NCI-H2196 (cell line): Measurements from ENCODE around the gene GNG3.
"Not testable (repeated sequence)": the region's sequence is repeated elsewhere in the genome, so short reads cannot be mapped to it uniquely, and the experiment has no call there.

Experiments
- DNase-seq: peaks from one replicate; lab custom pipeline; 2025; ENCODE audit not compliant: unreplicated experiment; lab: John Stamatoyannopoulos, UW

Gene GNG3

DNA sequence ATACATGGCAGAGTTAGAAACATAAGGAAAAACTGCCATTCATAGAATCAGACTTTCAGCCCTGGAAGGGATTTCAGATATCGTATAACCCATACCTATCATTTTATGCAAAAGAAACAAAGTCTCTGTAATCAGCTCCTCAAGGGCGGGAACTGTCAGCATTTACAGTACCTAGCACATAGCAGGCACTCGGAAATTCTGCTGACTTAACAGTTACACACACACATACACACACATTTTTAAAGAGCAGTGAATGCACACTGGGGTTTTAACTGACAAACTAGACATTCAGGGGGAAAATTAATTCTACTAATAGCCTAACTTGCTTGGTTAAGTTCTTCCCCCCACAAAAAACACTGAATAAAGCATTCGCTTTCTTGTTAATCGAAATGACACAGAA is 8.7 kb downstream of the GNG3 start:
- DNase-seq: no peak

GRCh38 chr11:62716816-62717215 is 9.3 kb downstream of the GNG3 start:
- no peak for DNase-seq

DNA sequence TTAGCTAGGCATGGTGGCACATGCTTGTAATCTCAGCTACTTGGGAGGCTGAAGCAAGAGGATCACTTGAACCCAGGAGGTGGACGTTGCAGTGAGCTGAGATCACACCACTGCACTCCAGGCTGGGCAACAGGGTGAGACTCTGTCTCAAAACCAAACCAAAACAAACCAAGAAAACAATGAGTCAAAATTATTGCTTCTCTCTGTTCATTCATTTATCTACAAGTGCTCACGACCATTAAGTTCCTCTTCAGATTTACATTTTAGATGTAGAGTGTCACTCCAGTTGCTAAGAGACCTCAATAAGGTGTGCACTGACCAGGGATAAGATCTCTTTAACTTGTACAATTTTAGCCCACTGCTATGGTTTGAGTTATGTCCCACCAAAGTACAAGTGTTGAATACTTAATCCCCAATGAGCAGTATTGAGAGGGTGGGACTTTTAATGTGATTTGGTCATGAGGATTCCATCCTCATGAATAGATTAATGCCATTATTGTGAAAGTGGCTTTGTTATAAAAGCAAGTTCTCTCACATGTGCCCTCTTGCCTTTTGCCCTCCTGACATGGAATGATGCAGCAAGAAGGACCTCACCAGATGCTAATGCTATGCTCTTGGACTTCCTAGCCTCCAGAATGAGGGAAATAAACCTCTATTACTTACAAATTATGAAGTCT is 12.0 kb downstream of the GNG3 start:
- DNase-seq: no peak

- no peak for DNase-seq
Measured at GRCh38 chr11:62721994-62722393, 14.5 kb downstream of the GNG3 start.

DNA sequence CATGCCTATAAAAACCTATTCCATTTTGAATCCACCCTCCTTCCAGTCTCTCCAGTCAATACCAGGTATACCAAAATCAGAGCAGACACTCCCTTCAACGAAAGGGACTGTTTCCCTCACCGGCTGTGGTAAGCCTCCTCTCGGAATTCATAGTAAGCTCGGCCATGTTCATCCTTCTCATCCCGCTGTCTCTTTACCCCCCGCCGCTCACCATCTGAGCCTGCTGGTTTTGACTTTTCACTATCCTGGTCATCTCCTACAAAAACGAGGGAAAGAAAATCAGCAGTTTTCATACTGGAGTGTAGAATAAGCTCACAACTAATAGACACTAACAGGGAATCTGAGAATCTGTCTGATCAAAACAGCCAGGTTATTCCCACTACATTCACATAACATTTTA is 16.7 kb downstream of the GNG3 start:
- DNase-seq: no peak

- no peak for DNase-seq
Measured at GRCh38 chr11:62725646-62726045, 18.2 kb downstream of the GNG3 start.

- peak; percentile 25 for DNase-seq
Measured at GRCh38 chr11:62726156-62726914, 18.9 kb downstream of the GNG3 start.

GRCh38 chr11:62726915-62727164 is 19.4 kb downstream of the GNG3 start:
- DNase-seq: no peak

DNA sequence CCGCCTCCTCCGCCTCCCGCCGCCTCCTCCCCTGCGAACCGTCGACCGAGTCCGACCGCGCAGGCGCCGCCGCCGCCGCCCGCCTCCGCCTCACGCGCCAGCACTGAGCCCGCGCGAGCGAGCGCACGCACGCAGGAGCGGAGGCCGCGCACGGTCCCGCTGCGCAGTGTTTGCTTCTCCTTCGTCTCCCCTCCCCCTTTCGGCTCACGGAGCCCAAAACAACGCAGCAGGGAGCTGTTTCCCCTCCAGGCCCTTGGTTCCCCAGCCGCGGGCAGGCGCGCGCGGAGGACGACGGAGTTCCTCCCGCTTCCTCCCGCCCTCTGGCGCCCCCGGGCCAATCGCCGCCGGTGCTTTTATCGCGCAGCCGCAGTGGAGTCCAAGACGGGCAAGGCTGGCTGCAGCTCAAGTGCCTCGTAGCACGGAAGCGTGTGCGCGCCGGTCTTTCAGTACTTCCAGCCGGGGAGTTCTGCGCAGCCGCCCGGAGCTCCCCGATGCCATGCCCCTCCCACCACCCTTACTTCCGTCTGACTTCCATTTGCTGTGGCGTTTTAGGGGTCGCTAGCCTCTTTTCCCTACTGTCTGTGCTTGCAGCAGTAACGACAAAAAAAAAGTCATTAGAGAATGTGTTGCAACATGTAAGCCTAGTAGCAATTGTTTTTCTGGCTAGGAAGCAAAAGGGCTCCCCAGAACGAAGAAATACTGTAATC is 19.8 kb downstream of the GNG3 start, which contains the start of gene HNRNPUL2:
Gene HNRNPUL2 (minus strand): TSS at position 293 of the 707 bp plus-strand sequence. CDS start 301 bp downstream, outside the sequence.
- DNase-seq: peak; percentile 99

- DNase-seq: peak; percentile 97
Measured at GRCh38 chr11:62727872-62728170, 20.3 kb downstream of the GNG3 start.

- DNase-seq: peak; percentile 76
Measured at GRCh38 chr11:62728171-62728988, 20.9 kb downstream of the GNG3 start, which contains the start of gene TTC9C. Gene TTC9C, plus strand, starts transcription at chr11:62728486. Its CDS starts 363 bp downstream, at chr11:62728849.

DNA sequence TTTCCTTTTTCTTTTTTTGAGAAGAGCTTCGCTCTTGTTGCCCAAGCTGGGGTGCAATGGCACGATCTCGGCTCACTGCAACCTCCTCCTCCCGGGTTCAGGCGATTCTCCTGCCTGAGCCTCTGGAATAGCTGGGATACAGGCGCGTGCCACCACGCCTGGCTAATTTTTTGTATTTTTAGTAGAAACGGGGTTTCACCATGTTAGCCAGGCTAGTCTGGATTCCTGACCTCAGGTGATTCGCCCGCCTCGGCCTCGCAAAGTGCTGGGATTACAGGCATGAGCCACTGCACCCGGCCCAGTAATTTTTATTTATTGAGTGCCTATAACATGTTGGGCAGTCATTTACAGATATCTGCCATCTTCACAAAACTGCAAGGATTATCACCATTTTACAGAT is 22.6 kb downstream of the GNG3 start:
- not testable (repeated sequence) for DNase-seq

DNA sequence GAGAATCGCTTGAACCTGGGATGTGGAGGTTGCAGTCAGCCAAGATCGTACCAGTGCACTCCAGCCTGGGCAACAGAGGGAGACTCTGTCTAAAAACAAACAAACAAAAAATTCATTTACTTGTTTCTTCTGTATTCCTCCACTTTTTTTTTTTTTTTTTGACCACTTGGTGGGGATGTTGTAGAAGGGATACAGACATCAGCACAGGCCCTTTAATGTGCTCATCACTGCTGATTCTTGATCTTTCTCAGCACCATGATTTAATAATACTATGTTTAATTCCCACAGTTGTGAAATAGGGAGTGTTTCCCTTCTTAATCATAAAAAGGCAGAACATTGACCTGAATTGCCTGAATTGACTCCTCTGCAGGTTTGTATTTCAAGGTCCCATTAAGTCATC is 25.4 kb downstream of the GNG3 start:
- peak; percentile 11 for DNase-seq

DNA sequence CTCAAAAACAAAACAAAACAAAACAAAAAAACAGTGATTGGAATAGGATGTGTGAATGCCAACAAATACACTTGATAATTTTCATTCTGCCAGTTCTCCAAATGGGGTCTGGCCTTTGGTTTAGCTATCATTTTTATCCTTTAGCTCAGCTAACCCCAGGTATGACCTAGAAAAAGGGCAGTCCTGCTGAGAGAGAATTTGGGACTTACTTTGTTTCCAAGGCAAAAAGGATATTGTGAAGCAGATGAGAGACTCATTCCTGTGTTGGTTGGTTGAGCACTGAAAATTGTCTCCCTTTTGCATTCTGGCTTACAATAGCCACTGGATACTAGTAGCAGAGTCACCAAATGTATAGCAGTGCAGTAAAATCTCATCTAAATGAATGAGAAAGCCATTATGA is 29.7 kb downstream of the GNG3 start:
- no peak for DNase-seq

DNA sequence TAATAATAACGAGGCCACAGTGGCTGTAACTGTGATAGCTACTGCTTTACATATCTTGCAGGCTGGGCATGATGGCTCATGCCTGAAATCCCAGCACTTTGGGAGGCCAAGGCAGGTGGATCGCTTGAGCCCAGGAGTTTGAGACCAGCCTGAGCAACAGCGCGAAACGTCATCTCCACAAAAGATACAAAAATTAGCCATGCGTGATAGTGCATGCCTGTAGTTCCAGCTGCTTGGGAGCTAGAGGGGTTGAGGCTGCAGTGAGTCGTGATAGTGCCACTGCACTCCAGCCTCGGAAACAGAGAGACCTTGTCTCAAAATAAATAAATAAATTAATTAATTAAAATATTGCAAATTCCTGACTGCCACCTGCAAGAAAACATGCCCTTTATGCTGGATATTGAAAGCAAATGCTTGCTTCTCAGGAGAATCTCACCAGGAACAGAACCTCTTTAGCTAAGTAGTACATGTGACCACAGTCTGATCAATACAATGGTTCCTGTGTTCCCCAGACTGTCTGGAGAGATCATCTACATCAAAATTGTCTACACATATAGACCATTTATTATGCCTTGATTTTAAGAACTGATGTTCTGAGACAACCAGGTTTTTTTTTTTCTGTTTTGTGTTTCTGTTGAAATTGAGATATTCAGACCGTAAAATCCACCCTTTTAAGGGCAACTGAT is 40.1 kb downstream of the GNG3 start:
- no peak for DNase-seq

GRCh38 chr11:62749931-62750330 is 42.5 kb downstream of the GNG3 start:
- not testable (repeated sequence) for DNase-seq

DNA sequence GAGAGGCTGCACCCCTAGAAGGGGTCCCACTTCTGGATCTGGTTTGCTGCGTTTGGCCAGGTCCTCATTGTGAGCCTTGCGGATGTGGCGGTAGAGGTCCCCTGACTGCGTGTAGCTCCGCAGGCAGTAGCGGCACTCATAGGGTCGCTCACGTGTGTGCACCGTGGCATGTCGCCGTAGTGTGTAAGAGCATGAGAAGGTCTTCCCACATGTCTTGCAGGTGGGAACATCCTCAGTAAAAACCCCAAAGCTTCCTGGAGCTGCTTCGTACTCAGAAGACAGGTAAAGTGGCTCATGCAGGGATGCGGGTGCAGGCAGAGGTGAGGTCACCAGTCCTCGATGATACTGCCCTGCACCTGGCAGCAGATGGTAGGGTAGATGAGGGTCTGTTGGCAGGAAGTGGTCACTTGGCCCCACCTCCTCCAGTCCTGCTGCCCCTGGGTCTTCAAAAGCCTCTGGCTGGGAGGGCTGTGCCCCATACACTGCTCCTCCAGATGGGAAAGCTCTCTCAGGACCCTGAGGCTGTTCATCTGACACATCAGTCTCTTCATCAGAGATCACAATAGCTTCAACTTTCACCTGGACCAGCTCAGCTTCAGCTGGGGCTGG is 44.8 kb downstream of the GNG3 start:
- no peak for DNase-seq

DNA sequence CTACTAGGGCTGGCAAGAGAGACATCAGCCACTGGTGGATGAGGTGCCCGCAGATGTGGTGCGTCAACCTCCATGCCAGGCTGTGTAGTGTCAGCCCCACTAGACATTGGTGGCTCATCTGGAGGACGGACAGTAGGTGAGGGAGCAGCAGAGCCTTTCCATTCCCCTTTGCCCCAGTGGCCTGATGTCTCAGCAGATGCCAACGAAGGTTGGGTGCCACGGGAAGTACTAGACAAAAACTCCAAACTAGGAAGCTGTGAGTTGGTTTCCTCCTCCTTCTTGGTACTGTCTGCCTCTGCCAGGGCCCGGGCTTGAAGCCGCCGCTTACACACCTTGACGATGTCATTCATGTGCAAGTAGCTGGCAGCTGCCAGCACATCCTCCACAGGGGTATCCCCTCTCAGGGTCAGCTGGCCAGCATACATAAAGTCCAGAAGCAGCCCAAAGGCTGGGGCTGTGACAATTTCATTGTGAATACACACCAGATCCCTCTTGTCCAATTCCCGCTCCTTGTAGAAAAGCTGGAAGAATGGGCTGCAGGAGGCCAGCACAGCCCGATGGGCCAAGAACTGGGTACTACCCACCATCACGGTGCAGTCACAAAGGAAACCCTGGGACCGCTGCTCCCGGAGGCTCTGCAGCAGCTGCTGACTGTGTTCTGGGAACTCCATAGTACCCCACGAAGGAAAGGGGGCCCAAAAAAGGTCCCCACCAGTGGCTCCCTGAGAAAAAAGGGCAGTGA is 45.7 kb downstream of the GNG3 start:
- DNase-seq: no peak

DNA sequence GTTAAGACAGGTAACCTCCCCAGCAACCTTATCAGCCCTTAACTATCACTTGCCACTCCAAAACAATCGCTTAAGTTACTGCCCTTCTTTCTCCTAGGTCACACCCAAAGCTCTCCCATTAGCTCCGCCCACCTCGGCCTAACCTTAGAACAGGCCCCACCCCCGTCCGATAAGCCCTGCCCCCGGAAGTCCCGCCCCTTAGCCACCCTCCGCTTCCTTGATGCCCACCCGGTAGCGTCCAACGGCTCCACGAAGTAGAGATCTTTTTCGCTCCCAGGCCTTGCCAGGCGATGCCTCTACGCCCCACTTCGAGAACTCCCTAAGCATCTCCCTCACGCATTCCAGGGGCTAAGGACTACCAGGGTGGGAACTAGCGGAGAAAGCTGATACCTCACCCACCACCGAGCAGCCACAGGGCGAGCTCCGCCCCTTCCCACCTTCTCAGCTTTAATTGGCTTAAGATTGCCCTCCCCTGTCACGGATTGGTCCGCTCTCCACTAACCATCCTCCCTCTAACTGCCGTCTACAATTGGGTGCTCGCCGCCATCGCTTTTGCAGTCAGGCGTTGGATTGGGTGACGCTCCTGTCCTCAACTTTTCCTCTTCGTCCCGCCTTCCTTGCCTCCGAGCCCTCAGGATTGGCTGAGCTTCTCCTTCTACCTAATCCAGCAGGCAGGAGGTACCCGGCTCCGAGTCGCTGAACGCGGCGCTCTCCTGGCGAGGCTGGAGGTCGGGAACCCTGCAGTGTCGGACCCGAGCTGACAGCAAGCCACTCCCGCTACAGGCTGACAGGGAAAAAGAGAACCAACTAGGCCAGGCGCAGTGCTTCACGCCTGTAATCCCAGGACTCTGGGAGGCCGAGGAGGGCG is 46.5 kb downstream of the GNG3 start, which contains the start of gene ZBTB3:
Gene ZBTB3 (minus strand): TSS at position 425 of the 868 bp plus-strand sequence. CDS start 496 bp downstream, outside the sequence.
- DNase-seq: peak; percentile 96
